ENCODE measurements around the gene MCRS1. TPM values are rescaled to one million over a fixed set of nuclear protein-coding genes. Genes with fewer than 3 reads are reported as not detected.

MCRS1 gene
- total RNA-seq, 1 experiment from 2014 or later: 88.6 TPM

DNA sequence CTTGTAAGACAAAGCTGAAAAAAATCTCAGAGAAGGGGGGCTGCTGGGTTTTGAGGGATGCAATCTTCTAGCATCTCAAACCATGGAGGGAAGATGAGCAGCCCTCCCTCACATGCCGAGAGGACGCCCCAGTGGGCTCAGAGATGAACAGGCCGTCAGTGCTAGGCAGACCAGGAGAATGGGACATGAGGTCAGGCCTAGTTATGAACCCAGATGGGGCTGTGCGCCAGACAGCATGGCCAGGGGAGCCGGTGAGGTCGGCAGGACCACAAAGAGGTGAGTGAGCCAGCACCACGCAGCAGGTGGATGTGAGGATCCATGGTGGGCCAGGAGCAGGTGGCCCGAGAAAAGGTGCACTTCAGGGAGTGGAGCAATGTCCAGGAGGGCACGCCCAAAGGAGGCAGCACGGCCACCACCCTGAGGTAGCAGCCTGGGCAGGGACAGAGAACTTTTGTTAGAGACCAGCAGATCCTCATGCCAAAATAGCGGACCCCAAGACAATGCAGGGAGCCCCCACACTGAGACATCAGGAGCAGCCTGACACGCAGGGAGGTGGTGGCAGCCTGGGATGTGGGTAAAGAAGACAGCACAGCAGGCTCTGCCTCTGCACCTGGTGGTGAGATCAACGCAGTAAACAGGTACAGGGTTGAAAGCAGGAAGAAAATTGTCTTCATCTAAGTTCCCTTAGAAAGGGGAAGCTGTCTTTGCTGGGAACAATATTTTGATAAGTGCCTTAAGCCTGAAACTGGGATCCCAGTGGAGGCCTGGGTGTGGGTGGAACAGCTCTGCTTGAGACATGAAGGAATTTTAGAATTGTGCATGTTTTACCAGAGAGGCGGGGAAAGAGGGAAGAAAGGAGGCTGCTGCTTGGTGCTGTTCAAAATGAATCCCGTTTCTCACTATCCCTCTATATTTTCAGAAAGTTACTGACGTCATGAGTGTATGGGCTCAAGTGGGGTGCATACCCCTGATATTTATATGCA is 17.8 kb upstream of the MCRS1 start:
- CTCF ChIA-PET: no interaction called here
- POLR2A ChIA-PET: no interaction called here
- no peak for ATAC-seq
- Histone ChIP-seq H3K4me3 (ENCODE audit: low read depth in 2 of 2, low read length in 2 of 2) (no peak overlapping the region), H3K27me3 (ENCODE audit: control insufficient read depth, insufficient read depth, low read length) (no peaks in the 10 kb centered on the region), H3K36me3 (ENCODE audit: control insufficient read depth, insufficient read depth, low read length) (no peaks in the 10 kb centered on the region), H3K27ac (ENCODE audit: low read length) (no peak overlapping the region), H3K4me1 (ENCODE audit: control insufficient read depth, insufficient read depth, low read length) (no peaks in the 10 kb centered on the region), H3K9me3 (ENCODE audit: control insufficient read depth, insufficient read depth, low read depth, low read length) (no peaks in the 10 kb centered on the region)
- in situ Hi-C loops (cut with HindIII; ENCODE audit: low pct_unique_long_range_greater_than_20kb, low sequenced_read_pairs): no loop called here
- intact Hi-C loops (cut with micrococcal nuclease; ENCODE audit: unreplicated experiment): no loop called here
- no peak for TF ChIP-seq SIN3A (IDR thresholded peaks at IDR 0.05; ENCODE audit: borderline replicate concordance, insufficient read depth, low read depth, low read length)
- DNase-seq (ENCODE audit: low read depth, low spot score): no peak
- no TSS peak for BruUV-seq (replicated peaks)

DNA sequence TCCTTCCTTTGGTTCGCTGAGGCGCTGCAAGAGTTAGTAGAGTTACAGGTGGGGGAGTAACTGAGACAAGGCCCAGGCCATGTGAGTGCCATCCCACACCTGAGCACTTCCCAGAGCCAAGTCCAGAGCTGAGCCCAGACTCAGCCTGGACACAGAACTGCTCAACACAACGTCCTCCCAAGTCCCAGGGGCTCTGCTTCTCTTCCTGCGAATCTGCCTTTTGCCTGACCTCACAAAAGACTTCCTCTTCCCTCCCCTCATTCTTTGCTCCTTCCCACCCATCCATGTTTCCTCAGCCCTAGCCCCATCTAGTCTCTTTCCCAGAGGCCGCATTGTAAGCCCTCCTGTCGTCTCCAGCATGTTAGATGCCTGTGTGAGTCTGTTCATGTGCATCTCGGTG is 16.6 kb upstream of the MCRS1 start:
- ATAC-seq (no peak), DNase-seq (ENCODE audit: low read depth, low spot score) (no peak)
- no peaks in the 10 kb centered on the region for H3K9me3 ChIP-seq (ENCODE audit: control insufficient read depth, insufficient read depth, low read depth, low read length)
- in situ Hi-C loops (cut with HindIII; ENCODE audit: low pct_unique_long_range_greater_than_20kb, low sequenced_read_pairs) (no loop called here), intact Hi-C loops (cut with micrococcal nuclease; ENCODE audit: unreplicated experiment) (no loop called here)
- no peak for TF ChIP-seq TCF7L2 (IDR thresholded peaks at IDR 0.05; ENCODE audit: low read depth, low read length)
- H3K36me3 ChIP-seq (ENCODE audit: control insufficient read depth, insufficient read depth, low read length): no peaks in the 10 kb centered on the region
- CTCF ChIA-PET: interaction anchor here (0.5 kb wide), 1 partner anchor 226 kb away, joined by 4 read pairs; no protein-coding TSS in a partner anchor
- BruUV-seq (replicated peaks): no TSS peak
- H3K27me3 ChIP-seq (ENCODE audit: control insufficient read depth, insufficient read depth, low read length): no peaks in the 10 kb centered on the region
- H3K4me1 ChIP-seq (ENCODE audit: control insufficient read depth, insufficient read depth, low read length): no peaks in the 10 kb centered on the region
- no peak overlapping the region for H3K27ac ChIP-seq (ENCODE audit: low read length)
- POLR2A ChIA-PET: no interaction called here
- H3K4me3 ChIP-seq (ENCODE audit: low read depth in 2 of 2, low read length in 2 of 2): no peak overlapping the region

DNA sequence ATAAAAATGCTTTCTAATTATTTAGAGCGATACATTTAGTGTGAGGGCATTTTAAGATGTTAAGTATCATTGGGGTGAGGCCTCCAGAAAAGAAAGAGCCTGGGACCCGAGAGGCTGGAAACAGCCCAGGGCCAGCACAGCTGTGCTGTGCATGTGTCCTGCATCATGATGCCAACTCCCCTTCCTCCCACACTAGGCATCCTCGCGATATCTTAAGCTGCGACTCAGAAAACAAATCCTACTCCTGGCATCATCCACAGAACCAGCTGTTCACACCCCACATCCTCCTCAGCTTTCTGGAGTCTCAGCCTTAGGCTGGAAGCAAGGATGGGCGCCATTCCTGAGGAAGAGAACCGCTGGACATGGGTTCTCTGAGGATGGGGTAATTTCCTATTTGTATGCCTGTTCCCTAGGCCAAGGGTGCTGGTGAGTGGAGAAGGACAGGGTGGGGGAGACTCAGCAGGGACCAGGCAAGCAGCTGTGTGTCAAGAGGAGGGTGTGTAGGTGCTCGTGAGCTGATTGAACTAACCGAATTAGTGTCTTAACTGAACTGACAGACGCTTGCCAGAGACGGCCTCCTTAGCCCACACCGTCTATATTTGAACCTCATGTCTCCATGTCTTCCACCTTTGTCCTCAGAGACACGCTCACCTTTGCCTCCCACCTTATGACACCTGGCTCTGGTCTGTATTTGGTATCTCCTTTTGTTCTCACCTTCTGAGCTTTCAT is 15.6 kb upstream of the MCRS1 start:
- CTCF ChIA-PET: no interaction called here

More for the DNA sequence above, 15.6 kb upstream of the MCRS1 start:
- Histone ChIP-seq H3K4me1 (ENCODE audit: control insufficient read depth, insufficient read depth, low read length) (no peaks in the 10 kb centered on the region), H3K4me3 (ENCODE audit: low read depth in 2 of 2, low read length in 2 of 2) (no peak overlapping the region), H3K9me3 (ENCODE audit: control insufficient read depth, insufficient read depth, low read depth, low read length) (no peaks in the 10 kb centered on the region), H3K27ac (ENCODE audit: low read length) (no peak overlapping the region), H3K27me3 (ENCODE audit: control insufficient read depth, insufficient read depth, low read length) (no peaks in the 10 kb centered on the region), H3K36me3 (ENCODE audit: control insufficient read depth, insufficient read depth, low read length) (no peaks in the 10 kb centered on the region)
- BruUV-seq (replicated peaks): no TSS peak
- in situ Hi-C loops (cut with HindIII; ENCODE audit: low pct_unique_long_range_greater_than_20kb, low sequenced_read_pairs) (no loop called here), intact Hi-C loops (cut with micrococcal nuclease; ENCODE audit: unreplicated experiment) (no loop called here)
- POLR2A ChIA-PET: interaction anchor here (0.6 kb wide), 1 partner anchor 164 kb away, joined by 3 read pairs; no protein-coding TSS in a partner anchor
- ATAC-seq (no peak), DNase-seq (ENCODE audit: low read depth, low spot score) (no peak)
- TF ChIP-seq, protein P1, sequence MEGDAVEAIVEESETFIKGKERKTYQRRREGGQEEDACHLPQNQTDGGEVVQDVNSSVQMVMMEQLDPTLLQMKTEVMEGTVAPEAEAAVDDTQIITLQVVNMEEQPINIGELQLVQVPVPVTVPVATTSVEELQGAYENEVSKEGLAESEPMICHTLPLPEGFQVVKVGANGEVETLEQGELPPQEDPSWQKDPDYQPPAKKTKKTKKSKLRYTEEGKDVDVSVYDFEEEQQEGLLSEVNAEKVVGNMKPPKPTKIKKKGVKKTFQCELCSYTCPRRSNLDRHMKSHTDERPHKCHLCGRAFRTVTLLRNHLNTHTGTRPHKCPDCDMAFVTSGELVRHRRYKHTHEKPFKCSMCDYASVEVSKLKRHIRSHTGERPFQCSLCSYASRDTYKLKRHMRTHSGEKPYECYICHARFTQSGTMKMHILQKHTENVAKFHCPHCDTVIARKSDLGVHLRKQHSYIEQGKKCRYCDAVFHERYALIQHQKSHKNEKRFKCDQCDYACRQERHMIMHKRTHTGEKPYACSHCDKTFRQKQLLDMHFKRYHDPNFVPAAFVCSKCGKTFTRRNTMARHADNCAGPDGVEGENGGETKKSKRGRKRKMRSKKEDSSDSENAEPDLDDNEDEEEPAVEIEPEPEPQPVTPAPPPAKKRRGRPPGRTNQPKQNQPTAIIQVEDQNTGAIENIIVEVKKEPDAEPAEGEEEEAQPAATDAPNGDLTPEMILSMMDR (IDR thresholded peaks at IDR 0.05): no peak
- no peak for TF ChIP-seq SIN3A (IDR thresholded peaks at IDR 0.05; ENCODE audit: borderline replicate concordance, insufficient read depth, low read depth, low read length)
- TF ChIP-seq TCF7L2 (IDR thresholded peaks at IDR 0.05; ENCODE audit: low read depth, low read length): no peak
- TF ChIP-seq POLR2AphosphoS5 (IDR thresholded peaks at IDR 0.05; ENCODE audit: low read depth, low read length): no peak
- TF ChIP-seq, protein P2, sequence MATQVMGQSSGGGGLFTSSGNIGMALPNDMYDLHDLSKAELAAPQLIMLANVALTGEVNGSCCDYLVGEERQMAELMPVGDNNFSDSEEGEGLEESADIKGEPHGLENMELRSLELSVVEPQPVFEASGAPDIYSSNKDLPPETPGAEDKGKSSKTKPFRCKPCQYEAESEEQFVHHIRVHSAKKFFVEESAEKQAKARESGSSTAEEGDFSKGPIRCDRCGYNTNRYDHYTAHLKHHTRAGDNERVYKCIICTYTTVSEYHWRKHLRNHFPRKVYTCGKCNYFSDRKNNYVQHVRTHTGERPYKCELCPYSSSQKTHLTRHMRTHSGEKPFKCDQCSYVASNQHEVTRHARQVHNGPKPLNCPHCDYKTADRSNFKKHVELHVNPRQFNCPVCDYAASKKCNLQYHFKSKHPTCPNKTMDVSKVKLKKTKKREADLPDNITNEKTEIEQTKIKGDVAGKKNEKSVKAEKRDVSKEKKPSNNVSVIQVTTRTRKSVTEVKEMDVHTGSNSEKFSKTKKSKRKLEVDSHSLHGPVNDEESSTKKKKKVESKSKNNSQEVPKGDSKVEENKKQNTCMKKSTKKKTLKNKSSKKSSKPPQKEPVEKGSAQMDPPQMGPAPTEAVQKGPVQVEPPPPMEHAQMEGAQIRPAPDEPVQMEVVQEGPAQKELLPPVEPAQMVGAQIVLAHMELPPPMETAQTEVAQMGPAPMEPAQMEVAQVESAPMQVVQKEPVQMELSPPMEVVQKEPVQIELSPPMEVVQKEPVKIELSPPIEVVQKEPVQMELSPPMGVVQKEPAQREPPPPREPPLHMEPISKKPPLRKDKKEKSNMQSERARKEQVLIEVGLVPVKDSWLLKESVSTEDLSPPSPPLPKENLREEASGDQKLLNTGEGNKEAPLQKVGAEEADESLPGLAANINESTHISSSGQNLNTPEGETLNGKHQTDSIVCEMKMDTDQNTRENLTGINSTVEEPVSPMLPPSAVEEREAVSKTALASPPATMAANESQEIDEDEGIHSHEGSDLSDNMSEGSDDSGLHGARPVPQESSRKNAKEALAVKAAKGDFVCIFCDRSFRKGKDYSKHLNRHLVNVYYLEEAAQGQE (IDR thresholded peaks at IDR 0.05; ENCODE audit: insufficient read depth in 1 of 2, low read depth in 2 of 2, low read length in 1 of 2): no peak
